HCT116 (cell line): Measurements from ENCODE around the gene PKP3.

Experiments used
- ELF1 ChIP-seq: IDR thresholded peaks from 2 replicates; pipeline ENCODE4 v1.6.1; 2012; ENCODE audit warnings: low read depth, borderline replicate concordance
- POLR2AphosphoS5 ChIP-seq: IDR thresholded peaks from 2 replicates; pipeline ENCODE4 v1.6.1; 2011; ENCODE audit warnings: mild to moderate bottlenecking, low read depth, low read length, moderate library complexity
- ZBTB33 ChIP-seq: IDR thresholded peaks from 2 replicates; pipeline ENCODE4 v1.6.1; 2011; ENCODE audit warnings: mild to moderate bottlenecking, low read length, moderate library complexity; ENCODE audit not compliant: insufficient replicate concordance; ENCODE audit errors: extremely low read depth
- TF ChIP-seq, protein P1 (sequence below), 3 experiments: fragments of 200-600 bp in 1 of 3; sonication (generic) in 1 of 3; IDR thresholded peaks in 2 of 3; conservative IDR thresholded peaks in 1 of 3; 2 replicates each; pipeline ENCODE4 v1.5.1; 2012 to 2017; ENCODE audit warnings: low read depth in 2 of 3, low read length in 2 of 3, antibody characterized with exemption in 1 of 3, borderline replicate concordance in 1 of 3, control low read depth in 1 of 3, mild to moderate bottlenecking in 1 of 3, mixed read lengths in 1 of 3, mixed run types in 1 of 3, moderate library complexity in 1 of 3; ENCODE audit not compliant: insufficient read depth in 1 of 3

- TF ChIP-seq ZBTB33, result no peak
- no peak for TF ChIP-seq POLR2AphosphoS5
- TF ChIP-seq, protein P1, sequence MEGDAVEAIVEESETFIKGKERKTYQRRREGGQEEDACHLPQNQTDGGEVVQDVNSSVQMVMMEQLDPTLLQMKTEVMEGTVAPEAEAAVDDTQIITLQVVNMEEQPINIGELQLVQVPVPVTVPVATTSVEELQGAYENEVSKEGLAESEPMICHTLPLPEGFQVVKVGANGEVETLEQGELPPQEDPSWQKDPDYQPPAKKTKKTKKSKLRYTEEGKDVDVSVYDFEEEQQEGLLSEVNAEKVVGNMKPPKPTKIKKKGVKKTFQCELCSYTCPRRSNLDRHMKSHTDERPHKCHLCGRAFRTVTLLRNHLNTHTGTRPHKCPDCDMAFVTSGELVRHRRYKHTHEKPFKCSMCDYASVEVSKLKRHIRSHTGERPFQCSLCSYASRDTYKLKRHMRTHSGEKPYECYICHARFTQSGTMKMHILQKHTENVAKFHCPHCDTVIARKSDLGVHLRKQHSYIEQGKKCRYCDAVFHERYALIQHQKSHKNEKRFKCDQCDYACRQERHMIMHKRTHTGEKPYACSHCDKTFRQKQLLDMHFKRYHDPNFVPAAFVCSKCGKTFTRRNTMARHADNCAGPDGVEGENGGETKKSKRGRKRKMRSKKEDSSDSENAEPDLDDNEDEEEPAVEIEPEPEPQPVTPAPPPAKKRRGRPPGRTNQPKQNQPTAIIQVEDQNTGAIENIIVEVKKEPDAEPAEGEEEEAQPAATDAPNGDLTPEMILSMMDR (IDR thresholded peaks at IDR 0.05 in 2 of 3, conservative IDR thresholded peaks at IDR 0.05 in 1 of 3; ENCODE audit: borderline replicate concordance in 1 of 3, insufficient read depth in 1 of 3, low read depth in 2 of 3, low read length in 2 of 3), result no peak
- no peak for TF ChIP-seq ELF1
Observed at GRCh38 chr11:418343-419247, 24.6 kb downstream of the PKP3 start.
